Stomach (tissue), 9 donors: ENCODE results near the gene NAGS. TPM values are rescaled to one million over a fixed set of nuclear protein-coding genes. Genes with fewer than 3 reads are reported as not detected.

ENCODE experiments used
- DNase-seq, 2 donors: peaks; one replicate each; pipeline versions ENCODE4 v3.0.0 to v3.0.0-alpha.2; 2013 to 2019
- H3K27ac ChIP-seq, 5 donors: fragments of 200-600 bp in 4 of 5; sonication (generic) in 4 of 5; one replicate each; pipeline ENCODE4 v1.5.1; 2013 to 2019; ENCODE audit warnings: mild to moderate bottlenecking in 1 of 5, moderate library complexity in 1 of 5
- H3K27me3 ChIP-seq, 3 donors: fragments of 200-600 bp; sonication (generic); one replicate each; pipeline ENCODE4 v1.5.1; 2017 to 2019; ENCODE audit warnings: mixed run types in 1 of 3
- H3K36me3 ChIP-seq, 4 donors: fragments of 200-600 bp; sonication (generic); 1 replicate in 3 of 4; 2 replicates in 1 of 4; pipeline ENCODE4 v1.5.1; 2016 to 2019
- H3K4me1 ChIP-seq, 4 donors: fragments of 200-600 bp; sonication (generic); one replicate each; pipeline ENCODE4 v1.5.1; 2016 to 2019
- H3K4me3 ChIP-seq, 4 donors: fragments of 200-600 bp; sonication (generic) in 3 of 4; one replicate each; pipeline ENCODE4 v1.5.1; 2016 to 2019; ENCODE audit warnings: mild to moderate bottlenecking in 1 of 4
- H3K9me3 ChIP-seq, 4 donors: fragments of 200-600 bp; sonication (generic); one replicate each; pipeline ENCODE4 v1.5.1; 2016 to 2019
- CTCF ChIP-seq, 7 experiments: fragments of 450-650 bp in 4 of 7; fragments of 200-600 bp in 3 of 7; sonication (generic) in 3 of 7; IDR thresholded peaks; one replicate each; pipeline ENCODE4 v1.5.1; 2016 to 2019; ENCODE audit warnings: antibody characterized with exemption in 7 of 7, control low read depth in 2 of 7, mild to moderate bottlenecking in 1 of 7
- EP300 ChIP-seq: sonication (generic); formaldehyde crosslinking; IDR thresholded peaks from one replicate; pipeline ENCODE4 v1.6.1; 2017; ENCODE audit warnings: antibody characterized with exemption
- POLR2A ChIP-seq, 4 donors: fragments of 450-650 bp; IDR thresholded peaks; one replicate each; pipeline ENCODE4 v1.6.1; 2016; ENCODE audit warnings: antibody characterized with exemption in 4 of 4, control low read depth in 2 of 4, mild to moderate bottlenecking in 1 of 4, moderate library complexity in 1 of 4
- POLR2AphosphoS5 ChIP-seq, 3 donors: sonication (generic); formaldehyde crosslinking; IDR thresholded peaks; one replicate each; pipeline ENCODE4 v1.6.1; 2016; ENCODE audit warnings: antibody characterized with exemption in 3 of 3
- WGBS, 5 donors: extraction: QIAGEN DNeasy Blood & Tissue Kit in 3 of 5; methylation state at CpG; one replicate each; pipeline versions ENCODE4 v1.1.5 to v1.1.7; 2013 to 2018; 5-methylcytosine and 5-hydroxymethylcytosine counted together
- intact Hi-C: fragments of 100-400 bp; cut with DNase I; formaldehyde crosslinking; loops from one replicate; pipeline ENCODE4 v1.15.1; 2023; ENCODE audit warnings: low total_unique reads
- polyA plus RNA-seq, 3 donors: library from polyadenylated mRNA; stranded (reverse); fragments of 200-250 nt; gene quantifications; one replicate each; pipeline ENCODE4 v1.2.3, GENCODE V29; 2013
- total RNA-seq, 5 donors: library from RNA; depleted of rRNA; stranded (reverse); fragments of >200 nt; gene quantifications; one replicate each; pipeline versions ENCODE4 v1.1.0 to v1.2.3, GENCODE V29; 2014 to 2016
- donor health status: healthy with polysubstance abuse.
- donor health status: Bipolar disorder and iron deficiency.
- donor health status: healthy.

NAGS gene
- total and polyA plus RNA-seq, 8 donors = 0.29 to 1.5 (median 0.93) TPM; not detected in 2

- DNase-seq = no peak
- WGBS, 5 donors = 88 to 93% (median 90%) methylated on average over 7 of the region's 7 CpGs
- H3K4me3 ChIP-seq = no peak overlapping the region
- peaks cover 13 to 18% (median 17%) of the 10 kb centered on the region in 4 donors for H3K4me1 ChIP-seq
- TF ChIP-seq CTCF (IDR thresholded peaks at IDR 0.05) = no peak
- H3K9me3 ChIP-seq = no peaks in the 10 kb centered on the region
- intact Hi-C loops = no loop called here
- peaks cover 4 to 65% (median 28%) of the 10 kb centered on the region in 3 donors for H3K27me3 ChIP-seq
- no peaks in the 10 kb centered on the region for H3K36me3 ChIP-seq
- H3K27ac ChIP-seq = no peak overlapping the region
These were observed 18.0 kb upstream of the NAGS start for GRCh38 chr17:43986225-43986981.

DNA sequence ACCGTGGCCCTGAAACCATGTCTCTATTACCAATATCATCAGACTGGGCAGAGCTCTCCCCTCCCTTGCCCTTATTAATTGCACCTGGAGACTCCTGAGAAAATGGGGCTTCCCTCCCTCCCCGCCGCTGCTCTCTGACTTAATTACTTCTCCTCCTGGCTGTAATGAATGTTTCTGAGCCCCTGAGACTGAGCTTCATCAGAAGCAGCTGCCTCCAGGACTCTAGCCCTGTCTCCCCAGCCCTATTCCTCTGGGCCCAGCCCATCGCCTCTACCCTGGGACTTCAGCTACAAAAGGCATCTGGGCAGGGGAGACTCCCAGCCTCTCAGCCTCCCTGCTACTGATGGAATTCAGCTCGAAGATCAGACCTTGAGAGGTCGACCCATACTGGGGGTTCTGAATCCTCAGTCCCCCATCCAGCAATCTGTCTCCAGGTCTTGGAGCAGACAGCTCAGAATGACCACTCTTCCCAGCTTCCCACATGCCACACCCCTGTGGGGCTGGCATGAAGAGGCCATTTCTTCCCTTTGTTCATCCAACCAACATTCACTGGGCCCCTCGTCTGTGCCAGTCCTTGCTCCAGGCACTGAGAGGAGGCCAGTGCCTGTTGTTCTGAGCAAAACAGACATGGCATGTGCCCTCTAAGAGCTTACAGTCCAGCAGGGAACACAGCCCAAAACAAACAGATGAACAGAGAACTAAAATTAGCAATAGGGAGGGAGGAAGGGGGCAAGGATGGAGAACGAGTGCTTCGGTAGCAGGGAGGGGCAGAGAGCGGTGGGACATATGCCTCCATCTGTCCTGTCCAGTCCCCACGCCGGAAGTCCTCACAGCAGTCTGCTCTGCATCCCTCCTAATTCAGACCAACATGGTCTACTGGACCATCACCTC, 17.0 kb upstream of the NAGS start:
- Histone ChIP-seq H3K9me3 (no peaks in the 10 kb centered on the region), H3K36me3 (no peaks in the 10 kb centered on the region), H3K4me1 (peaks cover 13 to 18% (median 17%) of the 10 kb centered on the region in 4 donors), H3K4me3 (no peak overlapping the region), H3K27ac (no peak overlapping the region), H3K27me3 (peaks cover 4 to 55% (median 24%) of the 10 kb centered on the region in 3 donors)
- 67 to 78% (median 76%) methylated on average over 12 of the region's 12 CpGs for WGBS, 5 donors
- intact Hi-C loops = no loop called here
- TF ChIP-seq POLR2AphosphoS5 (IDR thresholded peaks at IDR 0.05) (no peak), POLR2A (IDR thresholded peaks at IDR 0.05) (no peak), CTCF (IDR thresholded peaks at IDR 0.05) (no peak)
- no peak for DNase-seq

GRCh38 chr17:43988301-43988700, 16.1 kb upstream of the NAGS start:
- no peaks in the 10 kb centered on the region for H3K36me3 ChIP-seq
- intact Hi-C loops = no loop called here
- peaks cover 4 to 46% (median 17%) of the 10 kb centered on the region in 3 donors for H3K27me3 ChIP-seq
- 88 to 96% (median 93%) methylated on average over 9 of the region's 9 CpGs for WGBS, 5 donors
- no peak for DNase-seq
- H3K27ac ChIP-seq = no peak overlapping the region
- peaks cover 10 to 14% (median 13%) of the 10 kb centered on the region in 4 donors for H3K4me1 ChIP-seq
- no peaks in the 10 kb centered on the region for H3K9me3 ChIP-seq
- TF ChIP-seq POLR2AphosphoS5 (IDR thresholded peaks at IDR 0.05) (no peak), CTCF (IDR thresholded peaks at IDR 0.05) (no peak), EP300 (no peak), POLR2A (IDR thresholded peaks at IDR 0.05) (no peak)
- H3K4me3 ChIP-seq = no peak overlapping the region

DNA sequence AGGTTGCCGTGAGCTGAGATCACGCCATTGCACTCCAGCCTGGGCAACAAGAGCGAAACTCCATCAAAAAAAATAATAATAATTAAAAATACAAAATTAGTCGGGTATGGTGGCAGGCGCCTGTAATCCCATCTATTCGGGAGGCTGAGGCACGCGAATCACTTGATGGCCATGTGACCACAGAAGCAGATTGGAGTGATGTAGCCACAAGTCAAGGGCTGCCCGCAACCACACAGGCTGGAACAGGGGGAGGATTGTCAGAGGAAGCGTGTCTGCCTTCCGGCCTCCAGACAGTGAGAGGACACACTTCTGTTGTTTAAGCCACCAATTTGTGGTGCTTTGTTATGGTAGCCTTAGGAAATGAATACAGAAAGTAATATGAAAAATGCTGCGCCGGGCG, 11.8 kb upstream of the NAGS start:
- TF ChIP-seq EP300 (no peak), POLR2AphosphoS5 (IDR thresholded peaks at IDR 0.05) (no peak), CTCF (IDR thresholded peaks at IDR 0.05) (no peak), POLR2A (IDR thresholded peaks at IDR 0.05) (no peak)
- peaks cover 0 to 21% (median 5%) of the 10 kb centered on the region in 3 donors for H3K27me3 ChIP-seq
- H3K4me1 ChIP-seq = peaks cover 8 to 15% (median 11%) of the 10 kb centered on the region in 4 donors
- DNase-seq = no peak
- H3K27ac ChIP-seq = no peak overlapping the region
- no peaks in the 10 kb centered on the region for H3K9me3 ChIP-seq
- no peaks in the 10 kb centered on the region for H3K36me3 ChIP-seq
- no peak overlapping the region for H3K4me3 ChIP-seq
- 93 to 96% (median 95%) methylated on average over 14 of the region's 14 CpGs for WGBS, 5 donors
- intact Hi-C loops = loop anchor here (5.0 kb wide), 1 partner anchor 50 kb away; the partner anchor contains the start of gene PPY
